ENCODE data around the gene NR1I3.

The NR1I3 gene

DNA sequence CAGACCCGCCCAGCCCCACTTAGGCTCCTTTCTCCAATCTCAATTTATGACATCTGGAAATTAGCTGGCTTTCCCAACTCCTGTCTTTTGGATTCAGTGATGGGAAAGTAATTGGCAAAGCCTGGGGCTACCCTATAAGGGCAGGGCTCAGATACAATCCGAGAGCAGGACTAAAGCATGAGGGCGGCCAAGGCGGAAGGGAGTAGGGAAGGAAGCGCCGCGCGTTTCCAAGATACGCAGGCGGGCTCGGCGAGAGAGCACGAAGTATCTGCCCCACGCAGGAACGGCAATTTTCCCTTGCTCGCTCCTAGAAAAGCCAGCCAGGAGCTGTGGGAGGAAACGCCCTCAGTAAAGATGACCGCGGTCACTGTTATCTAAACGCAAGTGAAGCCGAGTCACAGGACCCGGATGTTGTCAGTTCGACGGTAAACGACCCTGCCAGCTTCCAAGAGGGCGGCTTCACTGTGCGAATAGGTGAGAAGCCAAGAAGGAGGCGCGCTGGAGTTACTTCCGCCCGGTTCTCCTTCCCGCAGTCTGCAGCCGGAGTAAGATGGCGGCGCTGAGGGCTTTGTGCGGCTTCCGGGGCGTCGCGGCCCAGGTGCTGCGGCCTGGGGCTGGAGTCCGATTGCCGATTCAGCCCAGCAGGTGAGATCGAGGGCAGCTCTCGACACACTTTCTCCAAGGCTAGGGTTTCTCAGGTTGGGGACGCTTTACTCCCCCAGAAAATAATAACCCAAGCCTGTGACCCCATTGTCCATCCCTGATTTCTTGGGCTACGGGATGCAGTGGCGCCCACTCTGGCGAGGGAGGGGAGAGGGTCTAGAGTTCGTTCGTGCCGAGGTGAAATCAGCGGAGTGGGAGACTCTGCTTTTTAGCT, 35.9 kb downstream of the NR1I3 start, which contains the start of gene NDUFS2:
TSS of gene NDUFS2 (plus strand) at position 532 of the 877 bp plus-strand sequence. CDS start at position 551, 19 bp downstream.
- Histone ChIP-seq H3K36me3 (ENCODE audit: insufficient read depth, low read length) (peaks cover 31% of the 10 kb centered on the region), H3F3A (ENCODE audit: insufficient read depth, low read length) (no peaks in the 10 kb centered on the region), H3K79me2 (ENCODE audit: insufficient read depth, low read length) (no peaks in the 10 kb centered on the region), H3K4me3 (ENCODE audit: low read depth, low read length, poor library complexity, severe bottlenecking) (peak within 1 kb of the TSS; percentile 84), H2AFZ (ENCODE audit: low read length) (peak within 1 kb of the TSS; percentile 27), H4K20me1 (ENCODE audit: insufficient read depth, low read length) (no peaks in the 10 kb centered on the region), H3K27ac (ENCODE audit: low read depth, low read length, poor library complexity, severe bottlenecking) (peak within 1 kb of the TSS; percentile 77), H3K27me3 (ENCODE audit: insufficient read depth, low read length) (no peaks in the 10 kb centered on the region), H3K9ac (ENCODE audit: low read length) (peak within 1 kb of the TSS; percentile 91), H3K4me1 (ENCODE audit: insufficient read depth, low read length, severe bottlenecking) (peaks cover 21% of the 10 kb centered on the region), H3K4me2 (ENCODE audit: low read length) (peak within 1 kb of the TSS; percentile 77), H3K9me3 (ENCODE audit: low read length) (no peaks in the 10 kb centered on the region), H3K9me2 (ENCODE audit: low read depth, low read length) (no peaks in the 10 kb centered on the region)
- TF ChIP-seq, protein P1, sequence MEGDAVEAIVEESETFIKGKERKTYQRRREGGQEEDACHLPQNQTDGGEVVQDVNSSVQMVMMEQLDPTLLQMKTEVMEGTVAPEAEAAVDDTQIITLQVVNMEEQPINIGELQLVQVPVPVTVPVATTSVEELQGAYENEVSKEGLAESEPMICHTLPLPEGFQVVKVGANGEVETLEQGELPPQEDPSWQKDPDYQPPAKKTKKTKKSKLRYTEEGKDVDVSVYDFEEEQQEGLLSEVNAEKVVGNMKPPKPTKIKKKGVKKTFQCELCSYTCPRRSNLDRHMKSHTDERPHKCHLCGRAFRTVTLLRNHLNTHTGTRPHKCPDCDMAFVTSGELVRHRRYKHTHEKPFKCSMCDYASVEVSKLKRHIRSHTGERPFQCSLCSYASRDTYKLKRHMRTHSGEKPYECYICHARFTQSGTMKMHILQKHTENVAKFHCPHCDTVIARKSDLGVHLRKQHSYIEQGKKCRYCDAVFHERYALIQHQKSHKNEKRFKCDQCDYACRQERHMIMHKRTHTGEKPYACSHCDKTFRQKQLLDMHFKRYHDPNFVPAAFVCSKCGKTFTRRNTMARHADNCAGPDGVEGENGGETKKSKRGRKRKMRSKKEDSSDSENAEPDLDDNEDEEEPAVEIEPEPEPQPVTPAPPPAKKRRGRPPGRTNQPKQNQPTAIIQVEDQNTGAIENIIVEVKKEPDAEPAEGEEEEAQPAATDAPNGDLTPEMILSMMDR (IDR thresholded peaks at IDR 0.05; ENCODE audit: low read length): peak; percentile 53
- TF ChIP-seq EZH2 (IDR thresholded peaks at IDR 0.05; ENCODE audit: borderline replicate concordance, low read length): no peak

GRCh38 chr1:161200992-161201835, 36.8 kb downstream of the NR1I3 start:
- Histone ChIP-seq H3K9ac (ENCODE audit: low read length) (peak overlapping the region; percentile 91), H3K79me2 (ENCODE audit: insufficient read depth, low read length) (no peaks in the 10 kb centered on the region), H3K4me2 (ENCODE audit: low read length) (peak overlapping the region; percentile 77), H2AFZ (ENCODE audit: low read length) (peak overlapping the region; percentile 27), H3F3A (ENCODE audit: insufficient read depth, low read length) (no peaks in the 10 kb centered on the region), H3K27me3 (ENCODE audit: insufficient read depth, low read length) (no peaks in the 10 kb centered on the region), H3K4me1 (ENCODE audit: insufficient read depth, low read length, severe bottlenecking) (peaks cover 21% of the 10 kb centered on the region), H3K9me2 (ENCODE audit: low read depth, low read length) (no peaks in the 10 kb centered on the region), H3K36me3 (ENCODE audit: insufficient read depth, low read length) (peaks cover 22% of the 10 kb centered on the region), H4K20me1 (ENCODE audit: insufficient read depth, low read length) (no peaks in the 10 kb centered on the region), H3K9me3 (ENCODE audit: low read length) (no peaks in the 10 kb centered on the region), H3K27ac (ENCODE audit: low read depth, low read length, poor library complexity, severe bottlenecking) (peak overlapping the region; percentile 63), H3K4me3 (ENCODE audit: low read depth, low read length, poor library complexity, severe bottlenecking) (peak overlapping the region; percentile 84)
- no peak for TF ChIP-seq EZH2 (IDR thresholded peaks at IDR 0.05; ENCODE audit: borderline replicate concordance, low read length)
- TF ChIP-seq, protein P1 (IDR thresholded peaks at IDR 0.05; ENCODE audit: low read length): no peak

- Histone ChIP-seq H3K27ac (ENCODE audit: low read depth, low read length, poor library complexity, severe bottlenecking) (no peak overlapping the region), H3K79me2 (ENCODE audit: insufficient read depth, low read length) (no peaks in the 10 kb centered on the region), H3K9ac (ENCODE audit: low read length) (no peak overlapping the region), H3K4me1 (ENCODE audit: insufficient read depth, low read length, severe bottlenecking) (peaks cover 21% of the 10 kb centered on the region), H2AFZ (ENCODE audit: low read length) (no peak overlapping the region), H3K36me3 (ENCODE audit: insufficient read depth, low read length) (peaks cover 17% of the 10 kb centered on the region), H3K27me3 (ENCODE audit: insufficient read depth, low read length) (no peaks in the 10 kb centered on the region), H3K9me3 (ENCODE audit: low read length) (no peaks in the 10 kb centered on the region), H3K4me3 (ENCODE audit: low read depth, low read length, poor library complexity, severe bottlenecking) (no peak overlapping the region), H3F3A (ENCODE audit: insufficient read depth, low read length) (no peaks in the 10 kb centered on the region), H4K20me1 (ENCODE audit: insufficient read depth, low read length) (no peaks in the 10 kb centered on the region), H3K4me2 (ENCODE audit: low read length) (no peak overlapping the region), H3K9me2 (ENCODE audit: low read depth, low read length) (no peaks in the 10 kb centered on the region)
- TF ChIP-seq, protein P1 (IDR thresholded peaks at IDR 0.05; ENCODE audit: low read length): no peak
- TF ChIP-seq EZH2 (IDR thresholded peaks at IDR 0.05; ENCODE audit: borderline replicate concordance, low read length): no peak
Measured at GRCh38 chr1:161200421-161200991, 37.5 kb downstream of the NR1I3 start.
